GM21825 (cell line): ENCODE measurements around the gene CCER1.
A peak's percentile ranks its signal among the peaks of the same experiment; 100 is the strongest.
"Not testable (repeated sequence)": the region's sequence is repeated elsewhere in the genome, so short reads cannot be mapped to it uniquely, and the experiment has no call there.

Source experiments
- ATAC-seq: cut with Tn5 transposase; IDR thresholded peaks from one replicate; pipeline ENCODE4 v1.9.1; 2021; ENCODE audit warnings: mild to moderate bottlenecking, moderate library complexity; ENCODE audit not compliant: unreplicated experiment

The CCER1 gene

GRCh38 chr12:90954921-90955320, at the start of gene CCER1:
TSS of gene CCER1 (minus strand) at chr12:90955176. CDS start at chr12:90954742, 434 bp downstream.
- ATAC-seq: no peak

- no peak for ATAC-seq
These were observed 48.8 kb upstream of the CCER1 start for GRCh38 chr12:91003737-91004136.

- no peak for ATAC-seq
These were observed 46.3 kb upstream of the CCER1 start for GRCh38 chr12:91001306-91001705.

GRCh38 chr12:90999966-91000365, 45.0 kb upstream of the CCER1 start:
- ATAC-seq: no peak

GRCh38 chr12:90999527-90999926, 44.6 kb upstream of the CCER1 start:
- no peak for ATAC-seq

GRCh38 chr12:90995010-90995409, 40.0 kb upstream of the CCER1 start:
- ATAC-seq: no peak

- ATAC-seq: no peak
These were observed 37.0 kb upstream of the CCER1 start for GRCh38 chr12:90991952-90992465.

- no peak for ATAC-seq
These were observed 35.6 kb upstream of the CCER1 start for GRCh38 chr12:90990611-90991010.

GRCh38 chr12:90989686-90990111, 34.7 kb upstream of the CCER1 start:
- ATAC-seq: no peak

- ATAC-seq: no peak
These were observed 32.5 kb upstream of the CCER1 start for GRCh38 chr12:90987520-90987919.

GRCh38 chr12:90987101-90987500, 32.1 kb upstream of the CCER1 start:
- ATAC-seq: no peak

- not testable (repeated sequence) for ATAC-seq
These were observed 30.4 kb upstream of the CCER1 start for GRCh38 chr12:90985331-90985730.

GRCh38 chr12:90984114-90984513, 29.1 kb upstream of the CCER1 start:
- ATAC-seq: no peak

- no peak for ATAC-seq
These were observed 27.2 kb upstream of the CCER1 start for GRCh38 chr12:90982170-90982569.

GRCh38 chr12:90979951-90980350, 25.0 kb upstream of the CCER1 start:
- no peak for ATAC-seq

GRCh38 chr12:90979019-90979418, 24.0 kb upstream of the CCER1 start:
- no peak for ATAC-seq

- ATAC-seq: peak; percentile 68
These were observed 23.3 kb upstream of the CCER1 start for GRCh38 chr12:90978117-90978770.

GRCh38 chr12:90977224-90977623, 22.2 kb upstream of the CCER1 start:
- ATAC-seq: no peak

GRCh38 chr12:90974286-90974685, 19.3 kb upstream of the CCER1 start:
- ATAC-seq: no peak

- ATAC-seq: no peak
These were observed 17.2 kb upstream of the CCER1 start for GRCh38 chr12:90972226-90972625.

GRCh38 chr12:90970911-90971310, 15.9 kb upstream of the CCER1 start:
- no peak for ATAC-seq

- ATAC-seq: no peak
These were observed 15.5 kb upstream of the CCER1 start for GRCh38 chr12:90970471-90970870.

- no peak for ATAC-seq
These were observed 14.9 kb upstream of the CCER1 start for GRCh38 chr12:90969851-90970250.
